HCEC 1CT (cell line): ENCODE data around the gene IGFL1.
"Not testable (repeated sequence)": the region's sequence is repeated elsewhere in the genome, so short reads cannot be mapped to it uniquely, and the experiment has no call there.

ENCODE experiments used
- DNase-seq: peaks from one replicate; pipeline ENCODE4 v3.0.0-alpha.2; 2017

Gene IGFL1

GRCh38 chr19:46273931-46274330 is 44.4 kb downstream of the IGFL1 start:
- DNase-seq, result not testable (repeated sequence)

GRCh38 chr19:46279177-46279576 is 49.6 kb downstream of the IGFL1 start:
- no peak for DNase-seq
